HCT116 (cell line): ENCODE results near the gene POLD2. TPM values are rescaled to one million over a fixed set of nuclear protein-coding genes. Genes with fewer than 3 reads are reported as not detected.

Experiments used
- ATAC-seq: fragments of 200-7000 bp; cut with Tn5 transposase; 2 replicates; pipeline ENCODE4 v1.9.1; 2020; ENCODE audit warnings: mild to moderate bottlenecking, moderate library complexity
- BruUV-seq: library from RNA; stranded (reverse); fragments of 400-500 nt; replicated peaks from 2 replicates; lab custom pipeline; 2021; lab: Mats Ljungman, UMichigan
- CTCF ChIA-PET: fragments of 300-600 bp; sonication (Branson Sonifier 250); formaldehyde crosslinking; loops from one replicate; lab custom pipeline; 2021; ENCODE audit warnings: antibody characterized with exemption; lab: Charles Lee
- POLR2A ChIA-PET: fragments of 300-600, 350-600 bp; sonication (Branson Sonifier 250); formaldehyde crosslinking; loops from one replicate; lab custom pipeline; 2021; ENCODE audit warnings: antibody characterized with exemption; lab: Charles Lee
- RAD21 ChIA-PET, 2 experiments: fragments of 300-600 bp; sonication (Branson Sonifier 250); formaldehyde crosslinking; loops; one replicate each; lab custom pipeline; 2023; ENCODE audit warnings: low total read pairs in 2 of 2; ENCODE audit not compliant: uncharacterized antibody in 2 of 2, unreplicated experiment in 2 of 2, low non-redundant PET in 1 of 2; lab: Charles Lee
- DNase-seq: peaks from one replicate; pipeline ENCODE4 v3.0.0-alpha.2; 2010; ENCODE audit warnings: low read depth, low spot score
- H2AFZ ChIP-seq: fragments of 200-600 bp; shearing (Covaris generic), sonication (generic); 2 replicates; pipeline ENCODE4 v1.6.1; 2017; ENCODE audit warnings: low read depth, mixed run types, mixed read lengths, antibody characterized with exemption, low read length; ENCODE audit not compliant: poor library complexity, severe bottlenecking
- H3K27ac ChIP-seq: 2 replicates; pipeline ENCODE4 v1.5.1; 2012; ENCODE audit warnings: low read depth, low read length
- H3K27me3 ChIP-seq: fragments of 200-600 bp; sonication (generic); 2 replicates; pipeline ENCODE4 v1.6.1; 2016; ENCODE audit warnings: mixed run types, low read length, mixed read lengths; ENCODE audit not compliant: insufficient read depth
- H3K36me3 ChIP-seq, 2 experiments: fragments of 200-500 bp in 1 of 2; fragments of 200-600 bp in 1 of 2; sonication (Bioruptor generic) in 1 of 2; sonication (generic) in 1 of 2; 2 replicates each; pipeline versions ENCODE4 v1.5.1 to v1.6.1; 2014 to 2016; ENCODE audit warnings: low read length in 2 of 2, inconsistent platforms in 1 of 2, mixed read lengths in 1 of 2, mixed run types in 1 of 2; ENCODE audit not compliant: insufficient read depth in 2 of 2, control insufficient read depth in 1 of 2
- H3K4me1 ChIP-seq, 2 experiments: fragments of 200-600 bp in 1 of 2; sonication (generic) in 1 of 2; 2 replicates each; pipeline versions ENCODE4 v1.5.1 to v1.6.1; 2012 to 2017; ENCODE audit warnings: low read length in 2 of 2, inconsistent platforms in 1 of 2, mild to moderate bottlenecking in 1 of 2, mixed read lengths in 1 of 2, mixed run types in 1 of 2, moderate library complexity in 1 of 2; ENCODE audit not compliant: insufficient read depth in 2 of 2, control insufficient read depth in 1 of 2
- H3K4me2 ChIP-seq: fragments of 200-600 bp; sonication (generic); 2 replicates; pipeline ENCODE4 v1.6.1; 2017; ENCODE audit warnings: mixed run types, low read length, mixed read lengths
- H3K4me3 ChIP-seq, 2 experiments: fragments of 200-600 bp in 1 of 2; sonication (generic) in 1 of 2; replicated peaks in 1 of 2; 2 replicates each; pipeline ENCODE4 v1.5.1; 2011 to 2016; ENCODE audit warnings: low read length in 2 of 2, control low read depth in 1 of 2, low read depth in 1 of 2, mild to moderate bottlenecking in 1 of 2, mixed read lengths in 1 of 2, mixed run types in 1 of 2
- H3K79me2 ChIP-seq: fragments of 200-600 bp; sonication (generic); 2 replicates; pipeline ENCODE4 v1.6.1; 2017; ENCODE audit warnings: mild to moderate bottlenecking, mixed run types, low read length, moderate library complexity, mixed read lengths; ENCODE audit not compliant: insufficient read depth
- H3K9ac ChIP-seq: fragments of 200-600 bp; sonication (generic); 2 replicates; pipeline ENCODE4 v1.6.1; 2016; ENCODE audit warnings: low read length, mixed read lengths
- H3K9me2 ChIP-seq: fragments of 200-600 bp; sonication (generic), shearing (Covaris generic); 2 replicates; pipeline ENCODE4 v1.6.1; 2017; ENCODE audit warnings: mixed run types, mild to moderate bottlenecking, moderate library complexity; ENCODE audit not compliant: insufficient read depth
- H3K9me3 ChIP-seq, 2 experiments: fragments of 200-500 bp in 1 of 2; fragments of 200-600 bp in 1 of 2; sonication (Bioruptor generic) in 1 of 2; sonication (generic) in 1 of 2; 2 replicates each; pipeline ENCODE4 v1.6.1; 2014 to 2017; ENCODE audit warnings: low read length in 2 of 2, mixed read lengths in 2 of 2, inconsistent platforms in 1 of 2, low read depth in 1 of 2, mild to moderate bottlenecking in 1 of 2, mixed run types in 1 of 2, moderate library complexity in 1 of 2; ENCODE audit not compliant: control insufficient read depth in 1 of 2, insufficient read depth in 1 of 2
- H4K20me1 ChIP-seq: fragments of 200-600 bp; sonication (generic), shearing (Covaris generic); 2 replicates; pipeline ENCODE4 v1.6.1; 2017; ENCODE audit warnings: mixed run types, mild to moderate bottlenecking, moderate library complexity; ENCODE audit not compliant: insufficient read depth
- CBX3 ChIP-seq: IDR thresholded peaks from 2 replicates; pipeline ENCODE4 v1.6.1; 2012; ENCODE audit warnings: low read depth
- CEBPB ChIP-seq: IDR thresholded peaks from 2 replicates; pipeline ENCODE4 v1.6.1; 2012; ENCODE audit warnings: low read depth
- EZH2 ChIP-seq: fragments of 200-600 bp; sonication (generic); IDR thresholded peaks from 2 replicates; pipeline ENCODE4 v1.6.1; 2017; ENCODE audit warnings: antibody characterized with exemption, mixed run types
- FOSL1 ChIP-seq: IDR thresholded peaks from 2 replicates; pipeline ENCODE4 v1.6.1; 2012; ENCODE audit warnings: low read depth
- POLR2A ChIP-seq: IDR thresholded peaks from 2 replicates; pipeline ENCODE4 v1.7.0; 2011; ENCODE audit warnings: borderline replicate concordance; ENCODE audit not compliant: insufficient read depth, insufficient read length; ENCODE audit errors: extremely low read depth
- RAD21 ChIP-seq: IDR thresholded peaks from 2 replicates; pipeline ENCODE4 v1.6.1; 2012; ENCODE audit warnings: low read depth, mild to moderate bottlenecking
- SP1 ChIP-seq: IDR thresholded peaks from 2 replicates; pipeline ENCODE4 v1.6.1; 2012; ENCODE audit warnings: low read depth
- SRF ChIP-seq: IDR thresholded peaks from 2 replicates; pipeline ENCODE4 v1.6.1; 2012; ENCODE audit warnings: low read depth
- TCF7L2 ChIP-seq: IDR thresholded peaks from 2 replicates; pipeline ENCODE4 v1.7.0; 2011; ENCODE audit warnings: borderline replicate concordance, inconsistent platforms; ENCODE audit not compliant: insufficient read depth, insufficient read length; ENCODE audit errors: extremely low read depth
- YY1 ChIP-seq: IDR thresholded peaks from 2 replicates; pipeline ENCODE4 v1.6.1; 2011; ENCODE audit warnings: low read length, low read depth, moderate library complexity, mild to moderate bottlenecking; ENCODE audit not compliant: insufficient replicate concordance; ENCODE audit errors: extremely low read depth
- intact Hi-C: fragments of 100-400 bp; cut with micrococcal nuclease; formaldehyde crosslinking; loops from 2 replicates; pipeline ENCODE4 v1.10.0; 2022
- total RNA-seq: library from RNA; stranded (reverse); gene quantifications from one replicate; pipeline ENCODE4 v1.2.1, GENCODE V29; 2021; ENCODE audit not compliant: unreplicated experiment
- TF ChIP-seq, protein P1 (sequence below), 3 experiments: fragments of 200-600 bp in 1 of 3; sonication (generic) in 1 of 3; IDR thresholded peaks in 2 of 3; conservative IDR thresholded peaks in 1 of 3; 2 replicates each; pipeline ENCODE4 v1.5.1; 2012 to 2017; ENCODE audit warnings: low read depth in 2 of 3, low read length in 2 of 3, antibody characterized with exemption in 1 of 3, borderline replicate concordance in 1 of 3, control low read depth in 1 of 3, mild to moderate bottlenecking in 1 of 3, mixed read lengths in 1 of 3, mixed run types in 1 of 3, moderate library complexity in 1 of 3; ENCODE audit not compliant: insufficient read depth in 1 of 3
- TF ChIP-seq, protein P2 (sequence below): IDR thresholded peaks from 2 replicates; pipeline ENCODE4 v1.6.1; 2012; ENCODE audit warnings: low read depth

POLD2 gene
- total RNA-seq, 1 experiment from 2014 or later: 237 TPM

DNA sequence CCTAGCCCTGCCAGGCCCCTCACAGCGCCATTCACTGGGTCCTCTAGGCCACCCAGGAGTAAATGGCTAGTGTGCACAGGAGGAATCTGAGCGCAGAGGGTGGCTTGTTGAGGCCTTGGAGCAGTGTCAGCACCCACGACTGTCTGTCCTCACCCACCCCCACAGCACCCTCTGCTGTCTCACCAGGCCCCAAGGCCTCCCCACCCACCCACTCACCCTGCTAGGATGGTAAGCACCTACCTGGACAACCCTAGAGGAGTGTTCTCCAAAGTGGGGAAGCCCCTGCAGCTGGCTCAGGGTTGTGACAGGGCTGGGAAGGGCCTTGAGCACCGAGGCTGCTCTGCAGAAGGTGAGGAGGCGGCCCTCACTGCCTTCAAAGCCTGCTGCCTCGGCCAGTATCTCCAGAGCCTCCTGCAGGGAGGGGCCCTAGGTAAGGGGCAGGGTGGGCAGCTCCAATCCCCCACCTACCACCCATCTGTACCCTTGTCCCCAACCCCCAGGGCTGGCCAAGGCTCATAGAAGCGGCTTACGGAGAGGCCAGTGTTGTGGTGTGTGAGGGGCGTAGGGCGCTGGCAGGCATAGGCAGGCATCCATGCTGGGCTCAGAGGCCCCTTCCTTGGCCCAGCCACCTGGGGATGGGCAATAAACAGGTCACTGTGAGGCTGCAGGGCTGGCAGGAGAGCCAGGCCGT lies 43.9 kb downstream of the POLD2 start:
- intact Hi-C loops: loop anchor here (5.0 kb wide), 2 partner anchors 43 to 228 kb away; partner anchors contain the start of gene POLD2
- ChIA-PET RAD21 (no interaction called here), POLR2A (interaction anchor here (0.6 kb wide), 1 partner anchor 11 kb away, joined by 3 read pairs; no protein-coding TSS in a partner anchor)
- Histone ChIP-seq H3K79me2 (peaks cover 14% of the 10 kb centered on the region), H4K20me1 (no peaks in the 10 kb centered on the region), H3K27me3 (no peaks in the 10 kb centered on the region), H3K4me3 (no peak overlapping the region), H3K9me2 (no peaks in the 10 kb centered on the region), H2AFZ (no peak overlapping the region), H3K27ac (no peak overlapping the region)
- no TSS peak for BruUV-seq
- TF ChIP-seq SP1 (no peak), EZH2 (no peak), YY1 (no peak), POLR2A (no peak), TCF7L2 (no peak), RAD21 (no peak), CEBPB (no peak), SRF (no peak), CBX3 (no peak), FOSL1 (no peak)
- TF ChIP-seq, protein P1, sequence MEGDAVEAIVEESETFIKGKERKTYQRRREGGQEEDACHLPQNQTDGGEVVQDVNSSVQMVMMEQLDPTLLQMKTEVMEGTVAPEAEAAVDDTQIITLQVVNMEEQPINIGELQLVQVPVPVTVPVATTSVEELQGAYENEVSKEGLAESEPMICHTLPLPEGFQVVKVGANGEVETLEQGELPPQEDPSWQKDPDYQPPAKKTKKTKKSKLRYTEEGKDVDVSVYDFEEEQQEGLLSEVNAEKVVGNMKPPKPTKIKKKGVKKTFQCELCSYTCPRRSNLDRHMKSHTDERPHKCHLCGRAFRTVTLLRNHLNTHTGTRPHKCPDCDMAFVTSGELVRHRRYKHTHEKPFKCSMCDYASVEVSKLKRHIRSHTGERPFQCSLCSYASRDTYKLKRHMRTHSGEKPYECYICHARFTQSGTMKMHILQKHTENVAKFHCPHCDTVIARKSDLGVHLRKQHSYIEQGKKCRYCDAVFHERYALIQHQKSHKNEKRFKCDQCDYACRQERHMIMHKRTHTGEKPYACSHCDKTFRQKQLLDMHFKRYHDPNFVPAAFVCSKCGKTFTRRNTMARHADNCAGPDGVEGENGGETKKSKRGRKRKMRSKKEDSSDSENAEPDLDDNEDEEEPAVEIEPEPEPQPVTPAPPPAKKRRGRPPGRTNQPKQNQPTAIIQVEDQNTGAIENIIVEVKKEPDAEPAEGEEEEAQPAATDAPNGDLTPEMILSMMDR (IDR thresholded peaks at IDR 0.05 in 2 of 3, conservative IDR thresholded peaks at IDR 0.05 in 1 of 3; ENCODE audit: borderline replicate concordance in 1 of 3, insufficient read depth in 1 of 3, low read depth in 2 of 3, low read length in 2 of 3): no peak
- TF ChIP-seq, protein P2, sequence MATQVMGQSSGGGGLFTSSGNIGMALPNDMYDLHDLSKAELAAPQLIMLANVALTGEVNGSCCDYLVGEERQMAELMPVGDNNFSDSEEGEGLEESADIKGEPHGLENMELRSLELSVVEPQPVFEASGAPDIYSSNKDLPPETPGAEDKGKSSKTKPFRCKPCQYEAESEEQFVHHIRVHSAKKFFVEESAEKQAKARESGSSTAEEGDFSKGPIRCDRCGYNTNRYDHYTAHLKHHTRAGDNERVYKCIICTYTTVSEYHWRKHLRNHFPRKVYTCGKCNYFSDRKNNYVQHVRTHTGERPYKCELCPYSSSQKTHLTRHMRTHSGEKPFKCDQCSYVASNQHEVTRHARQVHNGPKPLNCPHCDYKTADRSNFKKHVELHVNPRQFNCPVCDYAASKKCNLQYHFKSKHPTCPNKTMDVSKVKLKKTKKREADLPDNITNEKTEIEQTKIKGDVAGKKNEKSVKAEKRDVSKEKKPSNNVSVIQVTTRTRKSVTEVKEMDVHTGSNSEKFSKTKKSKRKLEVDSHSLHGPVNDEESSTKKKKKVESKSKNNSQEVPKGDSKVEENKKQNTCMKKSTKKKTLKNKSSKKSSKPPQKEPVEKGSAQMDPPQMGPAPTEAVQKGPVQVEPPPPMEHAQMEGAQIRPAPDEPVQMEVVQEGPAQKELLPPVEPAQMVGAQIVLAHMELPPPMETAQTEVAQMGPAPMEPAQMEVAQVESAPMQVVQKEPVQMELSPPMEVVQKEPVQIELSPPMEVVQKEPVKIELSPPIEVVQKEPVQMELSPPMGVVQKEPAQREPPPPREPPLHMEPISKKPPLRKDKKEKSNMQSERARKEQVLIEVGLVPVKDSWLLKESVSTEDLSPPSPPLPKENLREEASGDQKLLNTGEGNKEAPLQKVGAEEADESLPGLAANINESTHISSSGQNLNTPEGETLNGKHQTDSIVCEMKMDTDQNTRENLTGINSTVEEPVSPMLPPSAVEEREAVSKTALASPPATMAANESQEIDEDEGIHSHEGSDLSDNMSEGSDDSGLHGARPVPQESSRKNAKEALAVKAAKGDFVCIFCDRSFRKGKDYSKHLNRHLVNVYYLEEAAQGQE: no peak
- TF ChIP-seq, all 23 proteins: peak for 0
- Histone ChIP-seq H3K9ac (no peak overlapping the region), H3K4me1 (peaks cover 12 to 18% of the 10 kb centered on the region in 2 experiments; a peak in 3 of 4 replicates), H3K36me3 (peaks cover 17 to 27% of the 10 kb centered on the region in 2 experiments; a peak in 3 of 4 replicates), H3K9me3 (no peaks in the 10 kb centered on the region), H3K4me2 (no peak overlapping the region)
- DNase-seq (no peak), ATAC-seq (no peak)
- CTCF ChIA-PET: no interaction called here
